Measurements from ENCODE around the gene CAMTA1.
"Not testable (repeated sequence)": the region's sequence is repeated elsewhere in the genome, so short reads cannot be mapped to it uniquely, and the experiment has no call there.

CAMTA1 gene

GRCh38 chr1:7679159-7679872, 894.1 kb downstream of the CAMTA1 start:
- DNase-seq (ENCODE audit: low read depth) = no peak

GRCh38 chr1:7679873-7680206, 894.6 kb downstream of the CAMTA1 start:
- DNase-seq (ENCODE audit: low read depth) = no peak

DNA sequence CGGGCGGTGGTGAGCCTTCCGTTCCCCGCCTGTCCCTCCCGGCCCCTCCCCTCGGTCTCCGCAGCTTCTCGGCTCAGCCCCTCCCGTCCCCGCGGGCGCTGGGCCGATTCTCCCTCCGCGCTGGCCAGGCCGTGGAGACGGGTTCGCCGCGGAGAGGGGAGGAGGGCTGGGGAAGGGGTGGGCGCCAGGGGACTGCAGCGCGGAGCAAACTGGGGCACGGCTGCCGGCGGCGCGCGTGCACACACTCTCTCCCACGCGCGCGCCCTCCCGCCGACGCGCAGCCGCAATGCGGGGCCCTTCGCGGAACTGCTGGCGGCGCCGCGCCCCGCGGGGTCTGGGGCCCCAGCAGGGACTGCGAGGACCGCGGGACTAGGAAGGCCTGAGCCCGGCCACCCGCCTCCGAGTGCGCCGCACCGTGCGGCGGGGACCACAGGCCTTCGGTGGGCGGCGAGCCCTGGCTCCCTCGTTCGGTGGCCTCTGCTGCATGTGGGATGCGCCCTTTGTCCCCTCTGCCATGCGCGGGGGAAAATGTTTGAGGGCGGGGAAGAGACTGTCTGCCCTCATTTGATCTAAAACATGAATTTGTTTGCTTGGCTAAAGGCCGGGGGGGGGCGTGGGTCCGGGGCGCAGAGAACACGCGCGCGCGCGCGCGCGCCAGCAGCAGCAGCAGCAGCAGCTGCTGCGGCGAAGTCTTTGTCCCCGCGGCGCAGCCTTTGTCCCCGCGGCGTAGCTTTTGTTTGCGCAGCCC, 895.1 kb downstream of the CAMTA1 start:
- peak; percentile 9 for DNase-seq (ENCODE audit: low read depth)

DNA sequence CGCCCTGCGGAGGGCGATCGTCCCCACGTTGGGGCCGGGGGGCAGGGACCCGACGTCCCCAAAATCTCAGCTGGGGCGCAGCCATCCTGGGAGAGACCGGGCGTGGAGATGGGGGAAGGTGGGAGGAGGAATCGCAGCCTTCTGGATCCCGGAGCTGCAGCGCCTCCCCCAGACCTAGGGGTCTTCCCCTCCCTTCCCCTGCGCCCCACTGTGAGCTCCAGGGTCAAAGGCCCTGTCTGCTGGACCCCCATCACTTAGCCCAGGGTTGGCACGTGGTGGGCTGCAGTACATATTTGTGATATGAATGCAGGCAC, 895.7 kb downstream of the CAMTA1 start:
- DNase-seq (ENCODE audit: low read depth) = no peak

DNA sequence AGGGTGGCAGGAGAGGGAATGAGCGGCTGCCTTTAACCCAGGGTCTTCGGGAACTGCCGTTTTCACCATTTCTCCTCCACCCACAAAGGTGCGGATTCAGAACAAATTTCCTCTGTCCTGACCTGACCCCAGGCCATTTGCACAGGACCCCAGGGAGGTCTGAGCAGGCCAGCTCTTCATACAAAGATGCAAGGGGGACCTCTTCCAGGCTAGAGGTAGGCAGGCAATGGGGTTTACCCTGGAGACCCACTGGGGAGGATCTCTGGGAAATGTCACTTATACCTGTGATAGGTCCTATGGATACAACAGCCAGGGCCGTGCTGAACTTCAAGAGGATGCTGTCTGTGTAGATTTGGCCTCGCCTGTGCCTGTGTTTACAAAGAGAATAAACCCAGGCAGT, 896.1 kb downstream of the CAMTA1 start:
- no peak for DNase-seq (ENCODE audit: low read depth)

DNA sequence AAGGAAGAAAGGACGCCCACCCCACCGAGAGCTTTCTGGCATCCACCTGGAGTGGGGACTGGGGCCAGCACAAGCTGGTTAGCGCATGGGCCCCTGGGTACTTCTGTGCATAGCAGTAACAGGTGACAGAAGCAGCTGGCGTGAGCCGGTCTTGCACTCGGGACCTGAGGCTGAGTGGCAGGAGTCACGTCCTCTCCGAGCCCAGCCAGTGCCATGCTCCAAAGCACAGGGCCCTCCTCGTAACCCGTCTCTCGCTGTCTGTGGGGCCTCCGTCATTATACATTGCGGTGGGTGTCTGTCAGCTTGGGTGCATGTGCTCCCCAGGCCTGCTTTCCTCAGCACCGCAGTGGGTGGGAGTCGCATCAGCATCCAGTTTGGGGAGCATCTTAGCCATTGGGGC, 898.3 kb downstream of the CAMTA1 start:
- DNase-seq (ENCODE audit: low read depth) = no peak

- no peak for DNase-seq (ENCODE audit: low read depth)
These were observed 898.9 kb downstream of the CAMTA1 start for GRCh38 chr1:7684132-7684531.

- DNase-seq (ENCODE audit: low read depth) = no peak
These were observed 899.8 kb downstream of the CAMTA1 start for GRCh38 chr1:7684861-7685635.

GRCh38 chr1:7686301-7686850, 901.1 kb downstream of the CAMTA1 start:
- no peak for DNase-seq (ENCODE audit: low read depth)

DNA sequence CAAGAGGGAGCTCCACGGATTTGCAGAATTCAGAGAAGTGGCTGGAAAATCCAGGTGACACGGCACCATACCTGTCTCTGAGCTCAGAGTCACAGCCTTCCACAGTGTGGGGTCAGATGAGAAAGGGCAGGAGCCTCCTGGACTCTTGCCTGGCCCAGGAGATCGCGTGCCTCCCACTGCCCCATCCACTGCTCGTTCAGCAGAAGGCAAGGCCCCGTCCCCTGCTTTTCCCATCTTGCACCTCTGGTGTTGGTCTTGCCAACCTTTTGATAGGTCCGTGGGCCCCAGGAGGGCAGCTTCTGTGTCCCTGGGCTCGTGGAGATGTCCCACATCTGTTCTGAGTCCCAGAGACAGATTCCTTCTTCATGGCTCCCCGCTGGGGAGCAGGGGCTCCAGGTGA, 902.2 kb downstream of the CAMTA1 start:
- DNase-seq (ENCODE audit: low read depth) = no peak

GRCh38 chr1:7688659-7689058, 903.4 kb downstream of the CAMTA1 start:
- no peak for DNase-seq (ENCODE audit: low read depth)

DNA sequence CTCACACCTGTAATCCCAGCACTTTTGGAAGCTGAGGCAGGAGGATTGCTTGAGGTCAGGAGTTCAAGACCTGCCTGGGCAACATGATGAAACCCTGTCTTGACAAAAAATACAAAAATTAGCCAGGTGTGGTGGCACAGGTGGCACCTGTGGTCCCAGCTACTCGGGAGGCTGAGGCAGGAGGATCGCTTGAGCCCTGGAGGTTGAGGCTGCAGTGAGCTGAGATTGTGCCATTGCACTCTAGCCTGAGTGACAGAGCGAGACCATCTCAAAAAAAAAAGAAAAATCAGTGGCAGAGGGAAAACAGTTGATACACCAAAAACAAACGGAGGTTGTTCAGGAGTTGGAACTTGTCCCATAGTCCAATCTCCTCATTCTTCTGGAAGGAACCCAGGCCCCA, 904.1 kb downstream of the CAMTA1 start:
- DNase-seq (ENCODE audit: low read depth) = not testable (repeated sequence)

DNA sequence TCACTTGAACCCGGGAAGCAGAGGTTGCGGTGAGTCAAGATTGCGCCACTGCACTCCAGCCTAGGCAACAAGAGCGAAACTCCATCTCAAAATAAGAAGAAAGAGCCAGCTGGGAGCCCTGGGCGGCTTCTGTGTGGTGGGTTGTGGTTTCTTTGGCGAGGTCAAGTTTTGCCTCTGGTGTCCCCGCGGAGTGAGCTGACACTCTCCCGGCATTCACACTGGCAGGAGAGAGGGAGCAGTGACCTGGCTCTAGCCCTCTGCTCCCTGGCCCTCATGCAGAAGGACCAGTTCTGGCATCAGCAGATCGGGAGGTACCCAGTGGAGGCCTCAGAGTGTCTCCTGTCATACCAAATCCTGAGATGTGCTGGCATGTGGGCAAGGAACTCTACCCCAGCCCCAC, 904.8 kb downstream of the CAMTA1 start:
- no peak for DNase-seq (ENCODE audit: low read depth)

- no peak for DNase-seq (ENCODE audit: low read depth)
These were observed 905.4 kb downstream of the CAMTA1 start for GRCh38 chr1:7690496-7691182.

- no peak for DNase-seq (ENCODE audit: low read depth)
These were observed 906.3 kb downstream of the CAMTA1 start for GRCh38 chr1:7691576-7691975.

DNA sequence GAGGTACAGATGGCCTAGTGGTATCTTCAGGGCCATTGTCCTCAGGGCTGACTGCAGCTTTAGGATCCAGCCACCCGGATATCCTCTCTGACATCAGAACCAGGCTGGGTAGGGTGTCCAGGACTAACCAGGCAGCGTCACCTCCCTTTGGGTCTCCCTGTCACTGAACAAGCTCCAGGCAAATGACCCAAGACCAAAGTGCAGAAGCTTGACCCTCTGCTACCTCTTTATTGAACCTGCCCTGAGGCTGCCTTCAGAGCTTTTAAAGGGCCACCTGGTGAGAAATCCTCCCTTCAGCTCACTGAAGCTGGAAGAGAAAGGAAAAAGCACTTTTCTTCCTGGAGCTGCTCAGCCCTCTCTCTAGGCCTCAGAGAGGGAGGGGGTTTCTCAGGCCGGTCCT, 906.8 kb downstream of the CAMTA1 start:
- no peak for DNase-seq (ENCODE audit: low read depth)

DNA sequence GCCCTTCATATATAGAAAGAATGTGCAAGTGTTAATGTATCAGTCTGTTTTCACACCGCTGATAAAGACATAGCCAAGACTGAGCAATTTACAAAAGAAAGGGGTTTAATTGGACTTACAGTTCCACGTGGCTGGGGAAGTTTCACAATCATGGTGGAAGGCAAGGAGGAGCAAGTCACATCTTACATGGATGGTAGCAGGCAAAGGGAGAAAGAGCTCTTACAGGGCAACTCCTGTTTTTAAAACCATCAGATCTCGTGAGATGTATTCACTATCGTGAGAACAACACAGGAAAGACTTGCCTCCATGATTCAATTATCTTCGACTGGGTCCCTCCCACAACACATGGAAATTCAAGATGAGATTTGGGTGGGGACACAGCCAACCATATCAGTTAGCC, 907.8 kb downstream of the CAMTA1 start:
- not testable (repeated sequence) for DNase-seq (ENCODE audit: low read depth)

- DNase-seq (ENCODE audit: low read depth) = no peak
These were observed 908.4 kb downstream of the CAMTA1 start for GRCh38 chr1:7693662-7694061.

DNA sequence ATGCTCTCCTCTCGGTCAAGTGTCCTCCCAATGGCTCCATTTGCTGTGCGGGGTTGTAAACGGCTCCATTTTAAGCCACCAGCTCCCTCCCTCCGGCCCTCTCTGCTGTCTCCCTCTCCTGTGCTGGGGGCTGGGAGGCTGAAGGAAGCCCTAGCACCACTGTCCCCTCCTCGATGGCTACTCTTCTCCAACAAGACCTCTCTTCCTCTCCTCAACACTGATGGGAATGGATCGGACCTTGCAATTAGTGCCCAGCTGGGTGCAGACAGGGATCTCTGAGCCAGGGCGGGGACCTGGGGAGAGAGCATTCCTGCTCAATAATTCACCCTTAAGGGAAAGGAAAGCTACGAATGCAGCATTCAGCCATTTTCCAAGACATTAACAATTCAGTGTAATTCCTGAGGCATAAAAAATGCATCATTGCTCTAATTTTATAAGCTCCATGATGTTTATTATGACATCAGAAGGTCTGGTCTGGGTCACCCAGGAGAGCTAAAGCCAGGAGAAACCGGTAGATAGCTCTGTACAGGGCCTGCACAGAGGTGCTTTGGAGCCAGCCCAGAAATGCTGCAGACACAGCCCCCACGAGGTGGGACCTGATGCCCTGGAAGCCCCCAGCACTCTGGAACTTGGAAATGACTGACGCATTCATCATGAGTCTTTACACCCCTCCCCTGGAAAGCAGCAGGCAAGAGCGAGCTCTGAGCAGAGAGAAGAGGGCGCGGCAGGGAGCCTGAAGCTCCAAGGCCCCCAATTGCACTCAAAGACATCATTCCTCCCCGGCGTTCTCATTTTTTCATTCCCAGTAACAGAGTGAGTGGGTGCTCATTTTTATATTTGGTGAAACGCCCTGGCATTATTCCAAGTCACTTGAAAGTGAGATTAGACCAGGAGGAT, 909.6 kb downstream of the CAMTA1 start:
- DNase-seq (ENCODE audit: low read depth) = no peak

DNA sequence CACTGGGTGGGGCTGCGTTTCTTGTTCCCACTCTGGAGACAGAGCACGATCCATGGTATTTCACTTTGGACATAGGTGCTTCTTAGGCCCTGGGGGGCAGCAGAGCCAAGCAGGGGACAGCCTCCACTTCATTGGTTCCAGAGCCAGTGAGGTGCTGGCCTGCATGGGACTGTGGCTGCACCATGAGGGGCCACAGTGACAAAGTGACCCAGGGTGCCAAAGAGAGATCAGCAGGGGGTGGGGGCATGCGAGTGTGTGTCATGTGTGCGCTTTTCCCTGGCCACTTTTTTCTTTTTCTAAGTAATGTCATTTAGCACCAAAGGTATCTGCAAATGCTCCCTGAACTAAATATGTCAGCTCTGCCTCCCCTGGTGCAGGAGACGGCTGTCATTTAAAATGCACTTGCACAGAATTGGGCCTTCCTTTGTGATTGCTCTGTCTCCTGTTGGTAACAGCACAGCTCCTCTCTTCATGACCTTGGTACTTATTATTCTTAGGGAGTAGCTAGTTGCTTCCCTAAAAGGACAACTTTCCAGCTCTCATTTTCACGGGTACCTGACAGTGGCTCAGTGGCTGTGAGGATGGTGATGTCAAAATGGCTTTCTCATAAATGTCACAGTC, 910.4 kb downstream of the CAMTA1 start:
- DNase-seq (ENCODE audit: low read depth) = no peak

GRCh38 chr1:7698641-7699040, 913.4 kb downstream of the CAMTA1 start:
- DNase-seq (ENCODE audit: low read depth) = no peak
